ENCODE results near the gene OR12D3.

DNA sequence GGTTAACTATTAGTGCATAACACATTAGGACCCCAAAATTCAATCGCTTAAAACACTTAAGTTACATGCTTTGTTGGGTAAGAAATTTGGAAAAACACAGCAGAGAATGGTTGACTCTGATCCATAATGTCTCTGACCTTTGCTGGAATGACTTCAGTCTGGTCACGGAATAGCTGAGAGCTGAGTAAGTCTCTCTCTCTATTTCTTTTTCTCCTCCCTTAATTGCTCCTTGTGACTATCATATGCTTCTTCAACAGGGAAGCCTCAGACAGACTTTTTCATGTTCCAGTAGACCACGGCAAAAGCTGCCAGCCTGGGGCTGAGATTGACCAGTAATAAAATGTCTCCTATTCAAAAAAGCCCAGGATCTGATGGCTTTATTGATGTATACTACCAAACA lies 44.4 kb upstream of the OR12D3 start:
- TF ChIP-seq, protein P1, sequence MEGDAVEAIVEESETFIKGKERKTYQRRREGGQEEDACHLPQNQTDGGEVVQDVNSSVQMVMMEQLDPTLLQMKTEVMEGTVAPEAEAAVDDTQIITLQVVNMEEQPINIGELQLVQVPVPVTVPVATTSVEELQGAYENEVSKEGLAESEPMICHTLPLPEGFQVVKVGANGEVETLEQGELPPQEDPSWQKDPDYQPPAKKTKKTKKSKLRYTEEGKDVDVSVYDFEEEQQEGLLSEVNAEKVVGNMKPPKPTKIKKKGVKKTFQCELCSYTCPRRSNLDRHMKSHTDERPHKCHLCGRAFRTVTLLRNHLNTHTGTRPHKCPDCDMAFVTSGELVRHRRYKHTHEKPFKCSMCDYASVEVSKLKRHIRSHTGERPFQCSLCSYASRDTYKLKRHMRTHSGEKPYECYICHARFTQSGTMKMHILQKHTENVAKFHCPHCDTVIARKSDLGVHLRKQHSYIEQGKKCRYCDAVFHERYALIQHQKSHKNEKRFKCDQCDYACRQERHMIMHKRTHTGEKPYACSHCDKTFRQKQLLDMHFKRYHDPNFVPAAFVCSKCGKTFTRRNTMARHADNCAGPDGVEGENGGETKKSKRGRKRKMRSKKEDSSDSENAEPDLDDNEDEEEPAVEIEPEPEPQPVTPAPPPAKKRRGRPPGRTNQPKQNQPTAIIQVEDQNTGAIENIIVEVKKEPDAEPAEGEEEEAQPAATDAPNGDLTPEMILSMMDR (IDR thresholded peaks at IDR 0.05): no peak
- TF ChIP-seq POLR2A (IDR thresholded peaks at IDR 0.05) (no peak), EP300 (IDR thresholded peaks at IDR 0.05) (no peak)
